Measurements from ENCODE around the gene PAQR5.
"Not testable (repeated sequence)": the region's sequence is repeated elsewhere in the genome, so short reads cannot be mapped to it uniquely, and the experiment has no call there.

PAQR5 gene

GRCh38 chr15:69317392-69317841 lies 18.7 kb downstream of the PAQR5 start:
- DNase-seq = no peak

- no peak for DNase-seq
Observed at GRCh38 chr15:69318033-69318432, 19.3 kb downstream of the PAQR5 start.

- no peak for DNase-seq
Observed at GRCh38 chr15:69319384-69320375, 21.0 kb downstream of the PAQR5 start.

GRCh38 chr15:69320977-69321554 lies 22.4 kb downstream of the PAQR5 start:
- DNase-seq = no peak

GRCh38 chr15:69323893-69324430 lies 25.2 kb downstream of the PAQR5 start:
- no peak for DNase-seq

GRCh38 chr15:69324565-69324964 lies 25.9 kb downstream of the PAQR5 start:
- DNase-seq = no peak

GRCh38 chr15:69325456-69325971 lies 26.8 kb downstream of the PAQR5 start:
- DNase-seq = no peak

- no peak for DNase-seq
Observed at GRCh38 chr15:69328080-69328479, 29.4 kb downstream of the PAQR5 start.

- DNase-seq = no peak
Observed at GRCh38 chr15:69328739-69329138, 30.0 kb downstream of the PAQR5 start.

- no peak for DNase-seq
Observed at GRCh38 chr15:69337138-69337537, 38.4 kb downstream of the PAQR5 start.

- DNase-seq = no peak
Observed at GRCh38 chr15:69338535-69339213, 40.0 kb downstream of the PAQR5 start.

- not testable (repeated sequence) for DNase-seq
Observed at GRCh38 chr15:69339214-69339543, 40.5 kb downstream of the PAQR5 start.

- no peak for DNase-seq
Observed at GRCh38 chr15:69340243-69340900, 41.7 kb downstream of the PAQR5 start.

- no peak for DNase-seq
Observed at GRCh38 chr15:69341356-69341755, 42.6 kb downstream of the PAQR5 start.

GRCh38 chr15:69342460-69343076 lies 43.9 kb downstream of the PAQR5 start:
- no peak for DNase-seq

- no peak for DNase-seq
Observed at GRCh38 chr15:69343133-69343532, 44.4 kb downstream of the PAQR5 start.

GRCh38 chr15:69344238-69344637 lies 45.5 kb downstream of the PAQR5 start:
- DNase-seq = no peak

GRCh38 chr15:69346112-69346511 lies 47.4 kb downstream of the PAQR5 start:
- DNase-seq = no peak

- no peak for DNase-seq
Observed at GRCh38 chr15:69351333-69351732, 52.6 kb downstream of the PAQR5 start.

- DNase-seq = no peak
Observed at GRCh38 chr15:69351884-69352283, 53.2 kb downstream of the PAQR5 start.

- DNase-seq = no peak
Observed at GRCh38 chr15:69357773-69358771, 59.4 kb downstream of the PAQR5 start.

Measured in hippocampal formation (tissue), 2 donors.